VCaP (cell line): Measurements from ENCODE around the gene TPM3.
"Not testable (repeated sequence)": the region's sequence is repeated elsewhere in the genome, so short reads cannot be mapped to it uniquely, and the experiment has no call there.

Experiments
- H3K27ac ChIP-seq: fragments of 450-650 bp; 2 replicates; pipeline ENCODE4 v1.5.1; 2017
- TF ChIP-seq, protein P1 (sequence below): fragments of 450-650 bp; conservative IDR thresholded peaks from 2 replicates; pipeline ENCODE4 v1.5.1; 2017; ENCODE audit warnings: mild to moderate bottlenecking, moderate library complexity

The TPM3 gene

DNA sequence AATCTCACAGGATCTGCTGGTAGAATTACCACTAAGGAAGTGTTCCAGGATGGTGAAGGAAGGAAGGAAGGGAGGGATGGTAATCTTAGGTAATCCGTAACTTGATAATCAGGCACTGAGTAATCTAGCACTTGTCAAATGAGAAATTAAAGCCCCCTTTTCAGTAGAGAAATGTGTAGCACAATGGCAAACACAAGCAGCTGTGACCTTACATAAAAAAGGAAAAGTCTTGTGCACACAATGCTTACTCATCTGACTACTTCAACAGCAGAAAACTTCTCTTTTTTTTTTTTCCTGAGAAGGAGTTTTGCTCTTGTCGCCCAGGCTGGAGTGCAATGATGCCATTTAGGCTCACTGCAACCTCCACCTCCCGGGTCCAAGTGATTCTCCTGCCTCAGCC is 43.1 kb downstream of the TPM3 start:
- no peak overlapping the region for H3K27ac ChIP-seq
- TF ChIP-seq, protein P1, sequence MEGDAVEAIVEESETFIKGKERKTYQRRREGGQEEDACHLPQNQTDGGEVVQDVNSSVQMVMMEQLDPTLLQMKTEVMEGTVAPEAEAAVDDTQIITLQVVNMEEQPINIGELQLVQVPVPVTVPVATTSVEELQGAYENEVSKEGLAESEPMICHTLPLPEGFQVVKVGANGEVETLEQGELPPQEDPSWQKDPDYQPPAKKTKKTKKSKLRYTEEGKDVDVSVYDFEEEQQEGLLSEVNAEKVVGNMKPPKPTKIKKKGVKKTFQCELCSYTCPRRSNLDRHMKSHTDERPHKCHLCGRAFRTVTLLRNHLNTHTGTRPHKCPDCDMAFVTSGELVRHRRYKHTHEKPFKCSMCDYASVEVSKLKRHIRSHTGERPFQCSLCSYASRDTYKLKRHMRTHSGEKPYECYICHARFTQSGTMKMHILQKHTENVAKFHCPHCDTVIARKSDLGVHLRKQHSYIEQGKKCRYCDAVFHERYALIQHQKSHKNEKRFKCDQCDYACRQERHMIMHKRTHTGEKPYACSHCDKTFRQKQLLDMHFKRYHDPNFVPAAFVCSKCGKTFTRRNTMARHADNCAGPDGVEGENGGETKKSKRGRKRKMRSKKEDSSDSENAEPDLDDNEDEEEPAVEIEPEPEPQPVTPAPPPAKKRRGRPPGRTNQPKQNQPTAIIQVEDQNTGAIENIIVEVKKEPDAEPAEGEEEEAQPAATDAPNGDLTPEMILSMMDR: no peak

DNA sequence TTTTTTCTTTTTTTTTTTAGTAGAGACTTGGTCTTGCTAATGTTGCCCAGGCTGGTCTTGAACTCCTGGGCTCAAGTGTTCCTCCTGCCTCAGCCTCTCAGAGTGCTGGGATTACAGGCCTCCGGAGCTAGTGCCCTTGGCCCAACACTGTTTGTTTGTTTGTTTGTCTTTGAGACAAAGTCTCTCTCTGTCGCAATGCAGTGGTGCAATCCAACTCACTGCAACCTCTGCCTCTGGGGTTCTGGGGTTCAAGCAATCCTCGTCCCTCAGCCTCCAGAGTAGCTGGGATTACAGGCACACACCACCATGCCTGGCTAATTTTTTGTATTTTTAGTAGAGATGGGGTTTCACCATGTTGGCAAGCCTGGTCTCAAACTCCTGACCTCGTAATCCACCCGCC is 44.4 kb downstream of the TPM3 start:
- H3K27ac ChIP-seq: not testable (repeated sequence)

DNA sequence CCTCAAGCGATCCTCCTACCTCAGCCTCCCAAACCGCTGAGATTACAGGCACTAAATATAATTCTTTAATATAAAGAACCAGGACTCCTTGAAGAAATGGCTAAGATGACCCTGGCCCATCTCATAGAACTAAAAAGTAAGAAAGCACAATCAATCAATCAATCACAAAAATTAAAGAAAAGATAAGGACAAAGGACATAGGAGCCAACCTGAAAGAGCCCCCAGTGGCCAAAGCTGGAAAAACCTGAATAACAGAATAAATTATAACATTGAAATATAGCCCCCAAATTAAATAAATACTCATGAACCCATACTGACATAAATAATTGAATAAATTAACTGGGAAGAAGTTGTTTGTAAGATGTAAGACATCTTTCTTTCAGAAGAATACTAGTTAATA is 45.9 kb downstream of the TPM3 start:
- no peak overlapping the region for H3K27ac ChIP-seq
- TF ChIP-seq, protein P1: peak; percentile 62

DNA sequence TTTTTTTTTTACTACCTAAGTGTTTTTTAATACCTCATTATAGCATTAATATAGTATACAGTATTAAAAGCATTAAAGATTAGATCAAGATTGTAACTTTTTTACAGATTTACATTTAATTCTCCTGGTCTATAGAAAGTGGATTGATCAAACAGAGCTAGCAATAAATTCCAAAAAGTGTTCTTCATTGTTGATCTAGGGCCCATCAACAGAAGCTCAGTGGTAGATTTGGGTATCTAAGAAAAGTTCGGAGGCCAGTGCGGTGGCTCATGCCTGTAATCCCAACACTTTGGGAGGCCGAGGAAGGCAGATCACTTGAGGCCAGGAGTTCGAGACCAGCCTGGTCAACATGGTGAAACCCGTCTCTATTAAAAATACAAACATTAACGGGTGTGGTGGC is 49.5 kb downstream of the TPM3 start:
- peak overlapping the region; percentile 86 for H3K27ac ChIP-seq
- TF ChIP-seq, protein P1: no peak

DNA sequence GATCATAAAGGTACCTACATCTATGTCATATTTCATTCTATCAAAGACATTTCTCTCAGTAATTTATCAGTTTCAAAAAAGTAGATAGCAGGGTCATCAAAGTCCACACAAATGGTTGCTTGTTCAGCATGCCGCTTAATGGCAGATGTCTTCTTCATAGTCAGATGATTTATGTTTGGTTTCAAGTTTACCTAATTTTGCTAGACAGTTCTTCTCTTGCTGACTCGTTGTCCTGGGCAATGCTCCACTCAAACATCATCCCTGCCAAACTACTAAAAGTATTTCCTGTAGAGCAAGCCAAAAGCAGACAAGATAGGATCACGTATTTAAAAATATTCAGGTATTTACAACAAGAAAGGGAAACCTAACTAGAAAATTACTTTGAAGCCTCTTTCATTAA is 50.7 kb downstream of the TPM3 start:
- peak overlapping the region; percentile 86 for H3K27ac ChIP-seq
- TF ChIP-seq, protein P1: no peak

DNA sequence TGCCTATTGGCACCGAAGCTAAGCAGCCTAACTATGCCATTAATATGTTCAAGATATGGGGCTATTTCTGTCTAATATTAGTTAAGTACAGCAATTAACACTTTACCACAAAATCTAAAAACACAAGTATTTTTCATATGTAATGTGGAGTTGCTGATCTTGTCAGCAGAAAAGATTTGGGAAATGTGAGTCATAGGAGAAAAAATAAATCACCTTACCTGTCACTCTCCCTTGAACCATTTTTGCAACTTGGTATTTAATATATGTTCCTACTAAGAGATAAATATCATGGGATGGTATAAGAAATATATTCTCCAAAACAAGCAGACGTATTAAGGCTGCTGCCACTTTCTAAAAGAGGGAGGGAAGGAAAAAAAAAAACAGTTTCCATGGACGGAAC is 54.0 kb downstream of the TPM3 start:
- TF ChIP-seq, protein P1: no peak
- no peak overlapping the region for H3K27ac ChIP-seq

DNA sequence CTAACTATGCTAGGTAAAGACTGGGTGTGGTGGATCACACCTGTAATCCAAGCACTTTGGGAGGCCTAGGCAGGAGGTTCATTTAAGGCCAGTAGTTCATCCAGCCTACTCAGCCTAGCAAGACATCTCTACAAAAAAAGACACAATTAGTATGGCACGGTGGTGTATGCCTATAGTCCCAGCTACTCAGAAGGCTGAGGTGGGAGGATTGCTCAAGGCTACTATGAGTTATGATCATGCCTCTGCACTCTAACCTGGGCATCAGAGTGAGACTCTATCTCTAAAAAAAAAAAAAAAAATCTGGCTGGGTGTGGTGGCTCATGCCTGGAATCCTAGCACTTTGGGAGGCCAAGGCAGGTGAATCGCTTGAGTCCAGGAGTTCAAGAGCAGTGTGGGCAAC is 58.6 kb downstream of the TPM3 start:
- TF ChIP-seq, protein P1: no peak

DNA sequence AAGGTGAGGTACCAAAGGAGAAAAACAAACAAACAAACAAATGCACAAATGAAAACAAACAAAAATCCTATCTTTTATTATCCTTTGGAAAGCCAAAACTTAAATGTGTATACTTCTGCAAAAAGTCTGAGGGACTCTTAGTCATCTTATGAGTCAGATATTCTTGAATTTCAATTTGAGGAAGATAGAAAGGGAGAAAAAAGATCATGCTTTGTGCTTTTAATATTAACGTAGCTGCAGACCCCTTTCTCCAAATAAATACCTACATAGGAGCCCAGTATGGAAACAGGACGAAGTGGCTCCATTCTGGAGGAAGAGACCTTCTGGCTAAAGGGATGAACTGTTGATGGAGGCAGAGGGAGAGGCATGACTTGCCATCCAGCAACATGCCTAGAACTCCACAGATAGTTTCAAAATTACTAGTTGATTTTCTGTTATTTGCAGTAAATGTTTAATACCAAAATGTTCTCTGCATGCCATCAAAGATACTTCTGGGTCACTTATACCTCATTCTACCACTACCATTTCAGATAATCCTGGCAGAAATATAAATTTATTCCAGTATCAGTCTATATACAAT is 62.4 kb downstream of the TPM3 start:
- TF ChIP-seq, protein P1: no peak
- H3K27ac ChIP-seq: no peak overlapping the region

More for the DNA sequence above, 58.6 kb downstream of the TPM3 start:
- H3K27ac ChIP-seq: no peak overlapping the region

DNA sequence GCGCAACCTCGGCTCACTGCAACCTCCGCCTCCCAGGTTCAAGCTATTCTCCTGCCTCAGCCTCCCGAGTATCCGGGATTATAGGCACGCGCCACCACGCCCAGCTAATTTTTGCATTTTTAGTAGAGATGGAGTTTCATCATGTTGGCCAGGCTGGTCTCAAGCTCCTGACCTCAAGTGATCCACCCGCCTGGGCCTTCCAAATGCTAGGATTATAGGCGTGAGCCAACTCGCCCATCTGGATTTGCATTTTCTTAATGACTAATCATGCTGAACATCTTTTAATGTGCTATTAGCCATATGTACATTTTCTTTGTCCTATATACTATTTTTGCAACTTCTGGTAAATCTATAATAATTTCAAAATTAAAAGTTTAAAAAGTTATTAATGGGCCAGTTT is 68.7 kb downstream of the TPM3 start:
- not testable (repeated sequence) for H3K27ac ChIP-seq
